C4-2B (cell line): ENCODE measurements around the gene NR3C2.

Experiments used
- H3K27ac ChIP-seq: fragments of 450-650 bp; 2 replicates; pipeline ENCODE4 v1.5.1; 2017
- ZFX ChIP-seq: fragments of 450-650 bp; IDR thresholded peaks from 2 replicates; pipeline ENCODE4 v1.6.1; 2017
- TF ChIP-seq, protein P1 (sequence below): fragments of 450-650 bp; conservative IDR thresholded peaks from 2 replicates; pipeline ENCODE4 v1.5.1; 2017; ENCODE audit warnings: mild to moderate bottlenecking

The NR3C2 gene

GRCh38 chr4:148075438-148075837 lies 366.8 kb downstream of the NR3C2 start:
- H3K27ac ChIP-seq = no peak overlapping the region
- TF ChIP-seq, protein P1, sequence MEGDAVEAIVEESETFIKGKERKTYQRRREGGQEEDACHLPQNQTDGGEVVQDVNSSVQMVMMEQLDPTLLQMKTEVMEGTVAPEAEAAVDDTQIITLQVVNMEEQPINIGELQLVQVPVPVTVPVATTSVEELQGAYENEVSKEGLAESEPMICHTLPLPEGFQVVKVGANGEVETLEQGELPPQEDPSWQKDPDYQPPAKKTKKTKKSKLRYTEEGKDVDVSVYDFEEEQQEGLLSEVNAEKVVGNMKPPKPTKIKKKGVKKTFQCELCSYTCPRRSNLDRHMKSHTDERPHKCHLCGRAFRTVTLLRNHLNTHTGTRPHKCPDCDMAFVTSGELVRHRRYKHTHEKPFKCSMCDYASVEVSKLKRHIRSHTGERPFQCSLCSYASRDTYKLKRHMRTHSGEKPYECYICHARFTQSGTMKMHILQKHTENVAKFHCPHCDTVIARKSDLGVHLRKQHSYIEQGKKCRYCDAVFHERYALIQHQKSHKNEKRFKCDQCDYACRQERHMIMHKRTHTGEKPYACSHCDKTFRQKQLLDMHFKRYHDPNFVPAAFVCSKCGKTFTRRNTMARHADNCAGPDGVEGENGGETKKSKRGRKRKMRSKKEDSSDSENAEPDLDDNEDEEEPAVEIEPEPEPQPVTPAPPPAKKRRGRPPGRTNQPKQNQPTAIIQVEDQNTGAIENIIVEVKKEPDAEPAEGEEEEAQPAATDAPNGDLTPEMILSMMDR = no peak
- no peak for TF ChIP-seq ZFX

DNA sequence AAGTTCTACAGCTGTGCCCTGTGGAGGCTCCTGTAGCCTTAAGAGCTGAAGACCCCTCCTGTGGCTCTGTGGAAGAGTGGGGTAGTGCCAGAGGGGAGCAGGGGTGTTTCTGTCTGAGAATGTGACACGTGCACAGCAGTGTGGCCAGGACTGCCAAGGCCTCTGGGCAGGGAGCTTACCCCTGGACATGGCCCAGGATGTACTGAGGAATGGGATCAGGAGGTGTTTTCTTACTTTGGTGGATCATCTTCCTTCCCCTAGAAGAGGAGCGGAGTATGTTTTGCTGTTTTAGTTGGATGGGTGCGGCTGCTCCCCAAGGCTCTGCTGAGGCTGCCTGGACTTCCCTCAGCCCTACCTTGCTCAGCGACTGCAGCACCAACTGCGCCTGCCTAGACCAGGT lies 367.8 kb downstream of the NR3C2 start:
- no peak for TF ChIP-seq ZFX
- TF ChIP-seq, protein P1 = no peak
- H3K27ac ChIP-seq = no peak overlapping the region

DNA sequence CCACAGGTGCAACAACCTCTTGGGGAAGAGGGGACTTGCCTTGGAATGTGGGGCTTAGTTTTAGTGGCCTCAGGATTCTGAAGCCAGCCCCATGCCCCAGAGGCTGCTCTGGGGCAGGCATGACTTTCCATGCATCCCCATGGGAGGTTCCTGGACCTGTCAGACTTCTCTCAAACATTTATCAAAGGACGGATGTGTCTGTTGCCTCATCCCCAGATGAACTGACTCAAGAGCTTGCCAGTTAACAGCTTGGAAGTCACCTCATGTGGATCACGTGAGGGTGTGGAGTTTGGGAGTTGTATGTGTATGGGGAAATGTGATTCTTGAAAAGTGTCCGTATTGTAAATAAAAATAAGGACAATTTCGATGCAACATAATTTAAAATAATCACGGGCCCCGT lies 368.9 kb downstream of the NR3C2 start:
- TF ChIP-seq ZFX = no peak
- TF ChIP-seq, protein P1 = no peak
- no peak overlapping the region for H3K27ac ChIP-seq

GRCh38 chr4:148072789-148073188 lies 369.4 kb downstream of the NR3C2 start:
- no peak for TF ChIP-seq ZFX
- TF ChIP-seq, protein P1 = no peak
- H3K27ac ChIP-seq = no peak overlapping the region

DNA sequence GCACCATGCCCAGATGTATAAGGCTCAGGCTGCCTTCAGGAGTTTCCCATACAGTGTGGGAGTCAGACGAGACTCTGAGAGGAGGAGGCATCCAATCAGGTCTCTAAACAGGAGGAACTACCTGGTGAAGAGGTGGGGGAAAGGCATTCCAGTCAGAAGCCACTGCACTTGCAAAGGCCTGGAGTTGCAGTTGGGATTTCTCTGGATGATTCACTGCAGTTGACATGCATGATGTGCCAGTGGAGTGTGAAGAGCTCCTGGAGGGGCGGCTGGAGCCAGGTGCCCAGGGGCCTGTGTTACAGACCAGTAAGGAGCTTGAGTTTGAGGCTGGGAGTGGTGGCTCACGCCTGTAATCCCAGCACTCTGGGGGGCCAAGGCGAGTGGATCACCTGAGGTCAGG lies 371.2 kb downstream of the NR3C2 start:
- no peak for TF ChIP-seq ZFX
- TF ChIP-seq, protein P1 = no peak
- no peak overlapping the region for H3K27ac ChIP-seq

DNA sequence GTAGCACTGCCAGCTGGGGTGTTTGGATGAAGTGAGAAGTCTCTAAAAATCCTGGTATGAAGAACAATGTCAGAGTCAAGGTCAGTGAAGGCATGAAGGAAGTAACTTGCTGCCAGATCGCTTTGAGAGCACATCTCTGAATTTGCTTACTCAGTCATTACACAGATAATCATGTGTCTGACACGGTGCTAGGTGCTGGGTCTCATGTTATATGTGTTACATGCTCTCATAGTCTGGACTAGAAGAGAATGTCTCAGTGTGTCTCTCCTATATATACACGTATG lies 372.4 kb downstream of the NR3C2 start:
- H3K27ac ChIP-seq = no peak overlapping the region
- TF ChIP-seq, protein P1 = no peak
- TF ChIP-seq ZFX = no peak

DNA sequence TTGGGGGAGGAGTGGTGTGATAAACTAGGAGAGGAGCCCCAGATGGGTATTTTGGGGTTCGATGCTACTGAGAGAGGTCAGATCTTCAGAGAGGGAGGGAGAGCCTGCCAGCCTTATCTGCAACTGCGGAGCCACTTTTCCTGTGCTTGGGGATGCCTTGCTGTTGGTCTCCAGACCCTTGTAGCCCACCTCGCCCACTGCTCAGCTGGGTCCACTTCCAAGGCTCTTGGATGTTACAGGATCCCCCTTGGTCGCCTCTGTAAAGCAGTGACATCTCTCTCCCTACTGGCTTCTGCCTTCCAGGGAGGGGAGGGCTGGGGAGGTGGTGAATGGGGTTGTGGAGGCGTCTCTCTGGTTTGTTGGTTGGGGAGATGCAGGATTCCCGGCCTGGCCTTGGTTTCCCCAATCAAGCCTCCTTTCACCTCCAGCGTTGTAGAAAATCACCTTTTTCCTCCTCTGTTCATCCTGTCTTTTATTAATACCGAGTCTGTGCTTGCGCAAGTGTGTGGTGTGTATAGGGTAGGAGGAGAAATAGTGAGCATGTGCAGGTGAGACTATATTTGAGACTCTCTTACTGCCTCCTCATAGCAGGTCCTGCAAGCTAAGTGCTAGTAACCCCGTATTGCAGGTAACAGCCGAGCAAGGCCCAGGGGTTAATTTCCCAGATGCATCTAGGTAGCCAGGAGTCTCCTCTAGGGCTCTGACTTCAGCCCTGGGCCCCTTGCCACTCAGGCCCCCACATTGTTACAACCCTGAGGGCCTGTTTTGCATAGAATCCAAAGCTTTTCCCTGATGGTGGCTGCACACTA lies 372.9 kb downstream of the NR3C2 start:
- H3K27ac ChIP-seq = no peak overlapping the region
- TF ChIP-seq, protein P1 = no peak
- TF ChIP-seq ZFX = no peak
